Ovary (tissue), 3 donors: ENCODE data around the gene TPCN2.

Experiments used
- EP300 ChIP-seq: sonication (generic); formaldehyde crosslinking; IDR thresholded peaks from one replicate; pipeline ENCODE4 v1.6.1; 2017; ENCODE audit warnings: antibody characterized with exemption
- POLR2A ChIP-seq: fragments of 450-650 bp; IDR thresholded peaks from one replicate; pipeline ENCODE4 v1.6.1; 2017; ENCODE audit warnings: antibody characterized with exemption, mild to moderate bottlenecking, moderate library complexity
- TF ChIP-seq, protein P1 (sequence below), 3 donors: fragments of 450-650 bp in 2 of 3; fragments of 200-600 bp in 1 of 3; IDR thresholded peaks; one replicate each; pipeline versions ENCODE4 v1.5.1 to v1.8.0; 2016 to 2022; ENCODE audit warnings: antibody characterized with exemption in 3 of 3, mild to moderate bottlenecking in 1 of 3
- donor health status: DM: no; HTN: no; CAD: no.

DNA sequence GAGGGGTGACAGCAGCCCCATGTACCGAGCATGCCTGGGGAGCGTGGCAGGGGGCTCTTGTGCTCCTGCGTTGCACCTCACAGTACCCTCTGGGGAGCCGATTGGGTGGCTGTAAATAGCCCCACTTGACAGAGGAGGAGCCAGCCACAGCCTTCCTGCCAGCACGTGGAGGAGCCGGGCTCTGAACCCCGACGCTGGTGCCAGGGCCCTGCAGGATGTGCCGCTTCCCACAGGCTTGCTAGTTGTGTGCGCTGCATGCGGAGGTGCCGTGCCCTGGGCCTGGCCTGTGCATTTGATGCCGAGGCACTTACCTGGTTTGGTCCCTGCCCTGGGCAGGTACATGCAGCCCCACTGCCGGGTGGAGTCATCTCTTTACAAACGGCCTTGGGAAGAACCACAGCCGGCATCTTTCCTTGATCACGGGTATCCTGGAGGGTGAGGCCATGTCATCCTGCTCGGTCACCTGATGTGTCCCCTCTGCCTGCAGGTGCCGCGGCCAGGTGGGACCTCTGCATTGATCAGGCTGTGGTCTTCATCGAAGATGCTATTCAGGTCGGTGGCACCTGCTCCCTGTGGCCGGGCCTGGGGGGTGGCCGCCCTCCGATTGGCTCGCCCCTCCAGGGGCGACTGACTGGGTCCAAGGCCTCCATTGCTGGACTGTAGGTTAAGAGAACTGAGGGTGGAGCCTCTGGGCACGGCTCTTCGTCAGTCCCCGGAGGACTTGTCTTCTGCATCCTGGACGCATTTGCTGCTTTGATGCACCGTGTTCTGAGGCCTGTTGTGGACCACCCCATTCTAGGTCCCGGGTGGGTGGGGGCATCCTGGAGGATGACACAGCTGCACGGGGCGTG, 5.0 kb downstream of the TPCN2 start:
- no peak for TF ChIP-seq EP300
- TF ChIP-seq, protein P1, sequence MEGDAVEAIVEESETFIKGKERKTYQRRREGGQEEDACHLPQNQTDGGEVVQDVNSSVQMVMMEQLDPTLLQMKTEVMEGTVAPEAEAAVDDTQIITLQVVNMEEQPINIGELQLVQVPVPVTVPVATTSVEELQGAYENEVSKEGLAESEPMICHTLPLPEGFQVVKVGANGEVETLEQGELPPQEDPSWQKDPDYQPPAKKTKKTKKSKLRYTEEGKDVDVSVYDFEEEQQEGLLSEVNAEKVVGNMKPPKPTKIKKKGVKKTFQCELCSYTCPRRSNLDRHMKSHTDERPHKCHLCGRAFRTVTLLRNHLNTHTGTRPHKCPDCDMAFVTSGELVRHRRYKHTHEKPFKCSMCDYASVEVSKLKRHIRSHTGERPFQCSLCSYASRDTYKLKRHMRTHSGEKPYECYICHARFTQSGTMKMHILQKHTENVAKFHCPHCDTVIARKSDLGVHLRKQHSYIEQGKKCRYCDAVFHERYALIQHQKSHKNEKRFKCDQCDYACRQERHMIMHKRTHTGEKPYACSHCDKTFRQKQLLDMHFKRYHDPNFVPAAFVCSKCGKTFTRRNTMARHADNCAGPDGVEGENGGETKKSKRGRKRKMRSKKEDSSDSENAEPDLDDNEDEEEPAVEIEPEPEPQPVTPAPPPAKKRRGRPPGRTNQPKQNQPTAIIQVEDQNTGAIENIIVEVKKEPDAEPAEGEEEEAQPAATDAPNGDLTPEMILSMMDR (IDR thresholded peaks at IDR 0.05): no peak
- TF ChIP-seq POLR2A: no peak
